Measurements from ENCODE around the gene CRISP2.
"Not testable (repeated sequence)": the region's sequence is repeated elsewhere in the genome, so short reads cannot be mapped to it uniquely, and the experiment has no call there.

CRISP2 gene

GRCh38 chr6:49733680-49734079, 20.3 kb upstream of the CRISP2 start:
- no peak for TF ChIP-seq CTCF (IDR thresholded peaks at IDR 0.05)
- Histone ChIP-seq H3K9me3 (no peaks in the 10 kb centered on the region), H3K4me1 (ENCODE audit: control insufficient read depth in 1 of 2, insufficient read depth in 1 of 2, low read depth in 1 of 2, low read length in 1 of 2) (peaks cover 8 to 9% of the 10 kb centered on the region in 2 experiments), H3K4me3 (ENCODE audit: low read depth in 1 of 2, low read length in 1 of 2) (no peak overlapping the region), H3K36me3 (peaks cover 86% of the 10 kb centered on the region), H3K27ac (peak overlapping the region; percentile 24), H3K27me3 (no peaks in the 10 kb centered on the region)

GRCh38 chr6:49732781-49733180, 19.4 kb upstream of the CRISP2 start:
- peaks cover 0 to 1% of the 10 kb centered on the region in 2 experiments for H3K4me1 ChIP-seq (ENCODE audit: control insufficient read depth in 1 of 2, insufficient read depth in 1 of 2, low read depth in 1 of 2, low read length in 1 of 2)
- H3K36me3 ChIP-seq: peaks cover 95% of the 10 kb centered on the region
- no peaks in the 10 kb centered on the region for H3K27me3 ChIP-seq
- no peak overlapping the region for H3K4me3 ChIP-seq (ENCODE audit: low read depth in 1 of 2, low read length in 1 of 2)
- H3K27ac ChIP-seq: no peak overlapping the region
- no peak for TF ChIP-seq CTCF (IDR thresholded peaks at IDR 0.05)
- H3K9me3 ChIP-seq: no peaks in the 10 kb centered on the region

- Histone ChIP-seq H3K27me3 (no peaks in the 10 kb centered on the region), H3K27ac (peak overlapping the region; percentile 26), H3K4me3 (ENCODE audit: low read depth in 1 of 2, low read length in 1 of 2) (no peak overlapping the region), H3K9me3 (no peaks in the 10 kb centered on the region), H3K36me3 (peaks cover 92% of the 10 kb centered on the region), H3K4me1 (ENCODE audit: control insufficient read depth in 1 of 2, insufficient read depth in 1 of 2, low read depth in 1 of 2, low read length in 1 of 2) (no peaks in the 10 kb centered on the region)
- no peak for TF ChIP-seq CTCF (IDR thresholded peaks at IDR 0.05)
These were observed 16.9 kb upstream of the CRISP2 start for GRCh38 chr6:49730251-49730650.

GRCh38 chr6:49723917-49724316, 10.6 kb upstream of the CRISP2 start:
- H3K4me1 ChIP-seq (ENCODE audit: control insufficient read depth in 1 of 2, insufficient read depth in 1 of 2, low read depth in 1 of 2, low read length in 1 of 2); H3K9me3 ChIP-seq; H3K27ac ChIP-seq; H3K4me3 ChIP-seq (ENCODE audit: low read depth in 1 of 2, low read length in 1 of 2); H3K27me3 ChIP-seq: not testable (repeated sequence)
- peaks cover 30% of the 10 kb centered on the region for H3K36me3 ChIP-seq

- Histone ChIP-seq H3K36me3 (peaks cover 14% of the 10 kb centered on the region), H3K4me3 (ENCODE audit: low read depth in 1 of 2, low read length in 1 of 2) (no peak overlapping the region), H3K9me3 (no peaks in the 10 kb centered on the region), H3K4me1 (ENCODE audit: control insufficient read depth in 1 of 2, insufficient read depth in 1 of 2, low read depth in 1 of 2, low read length in 1 of 2) (no peaks in the 10 kb centered on the region), H3K27ac (no peak overlapping the region), H3K27me3 (no peaks in the 10 kb centered on the region)
- TF ChIP-seq CTCF (IDR thresholded peaks at IDR 0.05): no peak
These were observed 8.0 kb upstream of the CRISP2 start for GRCh38 chr6:49721297-49721696.

GRCh38 chr6:49720372-49720771, 7.0 kb upstream of the CRISP2 start:
- TF ChIP-seq CTCF (IDR thresholded peaks at IDR 0.05): no peak
- Histone ChIP-seq H3K9me3 (no peaks in the 10 kb centered on the region), H3K4me3 (ENCODE audit: low read depth in 1 of 2, low read length in 1 of 2) (no peak overlapping the region)

More at GRCh38 chr6:49720372-49720771, 7.0 kb upstream of the CRISP2 start:
- H3K4me1 ChIP-seq (ENCODE audit: control insufficient read depth in 1 of 2, insufficient read depth in 1 of 2, low read depth in 1 of 2, low read length in 1 of 2): no peaks in the 10 kb centered on the region
- H3K27ac ChIP-seq: no peak overlapping the region
- peaks cover 18% of the 10 kb centered on the region for H3K36me3 ChIP-seq
- no peaks in the 10 kb centered on the region for H3K27me3 ChIP-seq

Measured in neutrophil (primary cell).